Activated CD8-positive, alpha-beta memory T cell treated with anti-CD3 and anti-CD28 coated beads, Interleukin-2, amount 50 U/mL, for 48 hours (primary cell): ENCODE data around the gene GLDC.
"Not testable (repeated sequence)": the region's sequence is repeated elsewhere in the genome, so short reads cannot be mapped to it uniquely, and the experiment has no call there.

Experiments used
- DNase-seq: peaks from one replicate; pipeline ENCODE4 v3.0.0-alpha.2; 2020

GLDC gene

DNA sequence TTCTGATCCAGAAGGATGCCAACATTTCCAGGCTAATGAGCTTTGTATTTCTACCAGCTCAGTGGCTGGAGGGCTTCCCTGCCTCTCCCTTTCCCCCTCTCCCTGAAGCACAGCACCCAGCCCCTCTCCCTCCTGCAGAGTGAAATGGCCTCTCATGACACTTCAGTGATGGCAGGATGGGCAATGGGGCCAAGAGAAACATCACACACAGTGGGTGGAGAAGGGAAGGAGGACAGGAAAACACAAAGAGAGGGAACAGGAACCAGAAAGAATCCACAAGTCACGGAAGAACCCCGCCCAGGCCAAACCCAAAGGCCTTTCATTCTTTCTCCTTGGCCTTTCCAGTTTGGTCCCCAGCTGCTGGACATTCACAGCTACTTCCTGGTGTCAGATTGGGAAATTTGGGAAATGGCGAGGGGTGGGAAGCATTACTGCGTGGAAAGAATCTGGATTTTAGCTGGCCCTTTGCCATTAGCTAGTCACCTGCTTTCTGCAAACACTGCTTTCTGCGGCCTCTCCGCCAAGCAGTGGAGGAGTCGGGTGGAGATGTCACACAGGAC is 82.6 kb downstream of the GLDC start:
- DNase-seq = no peak

GRCh38 chr9:6562201-6562600 is 83.3 kb downstream of the GLDC start:
- DNase-seq = no peak

DNA sequence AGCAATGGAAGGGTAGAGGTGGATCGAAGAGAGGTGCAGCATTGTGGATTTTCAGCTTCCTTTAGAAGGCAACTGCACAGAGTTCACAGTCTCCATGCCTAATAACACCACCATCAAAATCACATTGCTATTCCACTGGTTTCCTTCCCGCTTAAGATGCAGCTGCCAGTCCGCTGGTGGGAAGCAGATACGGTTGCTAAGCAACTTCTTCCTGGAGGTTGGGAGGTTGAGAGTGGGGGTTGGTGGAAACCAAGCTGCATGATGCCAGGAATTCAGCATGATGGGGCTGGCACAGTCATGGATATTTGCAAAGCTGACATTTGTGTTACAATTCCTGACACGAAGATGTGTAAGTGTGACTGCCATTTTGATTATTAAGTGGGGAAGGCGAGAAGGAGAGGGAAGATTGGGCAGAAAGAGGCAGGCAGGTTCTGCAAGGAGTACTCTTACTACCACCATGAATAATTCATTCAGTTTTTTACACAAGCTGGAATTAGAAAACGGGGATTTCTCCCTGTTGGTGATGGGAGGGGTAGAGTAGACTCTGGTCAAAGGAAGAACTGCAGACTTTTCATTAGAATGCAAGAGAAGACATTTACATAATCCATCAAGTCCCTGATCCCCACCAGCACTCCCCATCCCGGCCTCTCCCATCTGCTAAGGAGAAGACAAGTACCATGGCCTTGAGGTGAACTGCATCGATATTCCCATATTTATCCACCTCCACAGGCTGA is 87.5 kb downstream of the GLDC start:
- DNase-seq = no peak

DNA sequence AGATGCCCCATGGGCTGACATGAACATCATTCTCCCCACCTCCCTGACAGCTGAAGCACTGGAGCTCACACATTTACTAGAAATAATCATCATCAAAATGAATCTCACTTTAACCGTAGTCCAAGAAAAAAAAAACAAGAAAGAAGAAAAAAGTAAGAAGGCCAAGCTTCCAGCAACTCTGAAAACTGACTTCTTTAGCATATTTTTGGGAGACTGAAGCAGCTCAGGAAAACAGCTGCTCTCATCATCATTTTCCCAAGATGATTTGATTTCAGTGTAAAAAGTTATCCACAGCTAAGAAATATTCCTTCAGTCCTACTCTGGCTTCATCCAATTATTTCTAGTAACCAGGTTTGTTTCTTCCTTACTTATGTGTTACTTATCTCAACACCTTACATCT is 91.7 kb downstream of the GLDC start:
- no peak for DNase-seq

DNA sequence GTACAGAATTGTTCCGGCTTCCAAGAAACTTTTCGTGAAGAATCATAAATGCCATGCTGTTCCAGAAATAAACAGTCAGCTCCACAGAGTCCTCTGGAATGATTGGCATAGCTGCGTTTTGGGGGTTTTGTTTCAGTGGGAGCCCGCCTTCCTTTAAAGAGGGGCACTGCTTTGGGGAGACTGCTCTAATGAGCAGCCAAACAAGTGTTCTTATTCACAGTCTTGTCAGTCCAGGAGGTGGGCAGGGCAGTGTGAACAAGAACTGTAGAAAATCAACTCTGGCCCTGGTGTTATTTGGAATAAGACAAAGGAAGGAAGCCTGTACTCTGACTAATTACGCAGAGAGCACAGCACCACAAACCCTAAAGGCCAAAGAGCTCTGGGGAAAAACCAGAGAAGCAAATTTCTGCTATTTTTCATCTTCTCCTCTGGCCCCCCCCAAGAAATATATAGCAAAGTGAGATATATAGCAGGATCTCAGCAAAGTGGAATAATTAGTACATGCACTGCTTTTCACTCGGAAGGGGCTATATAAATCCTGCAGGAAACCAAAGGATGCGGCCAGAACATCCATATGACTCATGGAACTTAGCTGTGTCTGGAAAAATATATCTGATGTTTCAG is 92.9 kb downstream of the GLDC start:
- no peak for DNase-seq

GRCh38 chr9:6552033-6552432 is 93.5 kb downstream of the GLDC start:
- no peak for DNase-seq

- DNase-seq = no peak
Measured at GRCh38 chr9:6551136-6551535, 94.4 kb downstream of the GLDC start.

DNA sequence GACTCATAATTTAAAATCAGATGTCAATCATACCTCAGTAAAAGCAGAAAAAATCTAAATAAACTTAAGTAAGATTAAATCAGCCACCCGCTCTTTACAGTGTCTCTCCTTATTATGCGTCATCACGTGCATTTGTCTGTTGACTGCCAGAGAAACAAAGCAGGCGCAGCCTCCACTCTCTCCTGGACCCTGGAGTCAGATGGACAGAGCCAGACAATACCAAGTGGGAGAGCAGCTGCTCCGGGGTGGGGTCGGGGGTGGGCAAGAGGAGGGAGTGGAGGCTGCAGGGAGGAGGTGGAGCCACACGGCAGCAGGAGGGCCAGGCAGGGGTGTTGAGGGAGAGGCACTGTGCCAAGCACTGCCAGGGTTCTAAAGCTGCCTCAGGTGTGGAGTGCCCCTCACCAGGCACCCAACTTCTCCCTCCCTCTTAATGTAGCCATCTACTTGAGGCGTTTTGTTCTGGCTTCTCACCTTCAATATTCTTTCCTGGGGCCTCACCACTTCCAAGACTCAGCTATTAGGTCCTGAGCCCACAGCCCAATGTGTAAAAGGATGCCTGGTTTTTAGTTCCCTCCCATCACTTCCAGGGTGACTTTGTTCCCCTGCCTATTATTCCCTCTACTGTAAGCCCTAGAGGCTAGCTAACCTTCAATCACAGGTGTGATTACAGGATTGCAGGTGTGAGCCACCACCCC is 96.3 kb downstream of the GLDC start:
- no peak for DNase-seq

DNA sequence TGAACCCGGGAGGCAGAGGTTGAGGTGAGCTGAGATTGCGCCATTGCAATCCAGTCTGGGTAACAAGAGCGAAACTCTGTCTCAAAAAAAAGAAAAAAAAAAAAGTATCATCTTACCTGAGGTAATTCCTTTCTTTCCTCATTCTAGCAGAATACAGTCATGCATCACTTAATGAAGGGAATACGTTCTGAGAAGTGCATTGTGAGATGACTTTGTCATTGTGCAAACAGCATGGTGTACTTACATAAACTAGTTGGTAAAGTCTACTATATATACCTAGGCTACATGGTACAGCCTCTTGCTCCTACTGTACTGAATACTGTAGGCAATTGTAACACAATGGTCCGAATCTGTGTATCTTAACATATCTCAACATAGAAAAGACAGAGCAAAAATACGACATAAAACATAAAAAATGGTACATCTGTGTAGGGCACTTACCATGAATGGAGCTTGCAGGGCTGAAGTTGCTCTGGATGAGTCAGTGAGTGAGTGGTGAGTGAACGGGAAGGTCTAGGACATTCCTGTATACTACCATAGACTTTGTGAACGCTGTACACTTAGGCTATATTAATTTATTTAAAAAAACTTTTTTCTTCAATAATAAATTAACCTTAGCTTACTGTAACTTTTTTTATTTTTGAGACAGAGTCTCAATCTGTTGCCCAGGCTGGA is 100.4 kb downstream of the GLDC start:
- no peak for DNase-seq

- DNase-seq = no peak
Measured at GRCh38 chr9:6543204-6543603, 102.3 kb downstream of the GLDC start.

DNA sequence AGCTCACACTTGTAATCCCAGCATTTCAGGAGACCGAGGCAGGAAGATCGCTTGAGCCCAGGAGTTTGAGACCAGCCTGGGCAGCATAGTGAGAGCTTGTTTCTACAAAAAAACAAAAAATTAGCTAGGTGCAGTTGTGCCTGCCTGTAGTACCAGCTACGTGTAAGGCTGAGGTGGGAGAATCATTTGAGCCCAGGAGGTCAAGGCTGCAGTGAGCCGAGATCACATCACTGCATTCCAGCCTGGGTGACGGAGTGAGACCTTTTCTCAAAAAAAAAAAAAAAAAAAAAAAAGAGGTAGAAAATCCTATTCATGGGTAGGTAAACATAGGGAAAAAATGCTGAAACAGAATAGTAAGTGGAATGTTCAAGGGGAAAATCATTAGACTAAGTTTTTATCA is 102.9 kb downstream of the GLDC start:
- not testable (repeated sequence) for DNase-seq

DNA sequence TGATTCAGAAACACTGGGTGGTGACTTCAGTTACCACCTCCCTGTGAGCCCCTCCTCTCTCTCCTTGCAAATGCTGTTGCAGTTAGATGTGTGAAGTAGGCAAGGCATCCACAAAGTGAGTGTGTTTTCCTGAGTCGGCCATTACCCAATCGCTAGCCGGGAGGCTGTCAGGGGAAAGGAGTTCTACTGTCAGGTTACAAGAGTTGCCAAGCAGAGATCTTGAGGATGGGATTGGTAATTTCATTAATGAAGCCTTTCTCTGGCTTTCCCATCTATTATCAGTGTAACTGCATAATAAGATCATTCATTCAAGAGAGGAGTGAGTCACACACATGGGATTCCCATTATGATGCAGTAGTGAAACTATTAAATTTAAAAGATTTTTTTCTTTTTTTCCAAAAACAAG is 106.9 kb downstream of the GLDC start:
- DNase-seq = no peak

- DNase-seq = no peak
Measured at GRCh38 chr9:6535594-6535993, 109.9 kb downstream of the GLDC start.

- DNase-seq = no peak
Measured at GRCh38 chr9:6525326-6526045, 120.0 kb downstream of the GLDC start.

DNA sequence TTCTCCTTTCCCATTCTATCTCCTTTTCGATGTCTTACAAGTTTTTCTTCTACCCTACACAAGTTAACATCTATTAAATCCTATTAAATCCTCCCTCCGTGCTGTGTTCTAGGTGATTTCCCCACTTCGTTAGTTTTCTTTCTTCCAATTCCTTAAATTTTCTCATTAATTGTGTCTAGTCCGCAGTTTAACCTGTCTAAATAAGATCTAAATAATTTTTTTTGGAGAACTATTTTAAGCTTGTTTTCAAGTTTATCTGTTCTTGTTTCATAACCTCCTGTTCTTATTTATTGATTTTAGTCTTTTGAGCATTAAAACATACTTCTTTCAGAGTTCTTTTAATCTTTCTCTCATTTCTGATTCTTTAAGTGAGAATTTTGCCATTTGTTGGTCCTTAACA is 123.3 kb downstream of the GLDC start:
- DNase-seq = no peak

DNA sequence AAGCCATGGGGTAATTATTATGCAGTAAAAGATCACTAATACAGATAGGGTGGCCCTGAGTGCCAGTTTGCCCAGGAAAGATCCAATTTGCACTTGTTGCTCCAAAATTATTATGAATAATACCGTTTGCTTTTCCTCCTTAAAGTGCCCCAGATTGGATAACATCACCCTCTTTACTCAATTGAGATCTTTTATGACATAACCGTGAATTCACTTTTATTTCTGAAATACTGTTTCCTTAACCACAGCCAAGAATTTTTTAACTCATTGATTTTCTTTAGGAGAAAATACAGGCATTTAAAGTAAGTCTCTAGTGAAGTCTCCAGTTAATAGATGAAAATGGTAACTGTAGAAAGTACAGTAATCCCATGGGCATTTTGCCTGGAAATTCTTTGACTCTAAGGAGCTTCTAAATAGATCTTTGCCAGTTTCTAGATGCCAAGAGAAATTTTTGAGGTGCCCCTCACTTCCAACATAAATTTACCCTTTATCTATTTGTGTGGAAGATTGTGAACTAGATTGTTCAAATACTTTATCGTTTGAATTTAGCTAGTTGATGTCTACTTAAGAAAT is 133.4 kb downstream of the GLDC start:
- DNase-seq = no peak

GRCh38 chr9:6506571-6506970 is 139.0 kb downstream of the GLDC start:
- DNase-seq = no peak

DNA sequence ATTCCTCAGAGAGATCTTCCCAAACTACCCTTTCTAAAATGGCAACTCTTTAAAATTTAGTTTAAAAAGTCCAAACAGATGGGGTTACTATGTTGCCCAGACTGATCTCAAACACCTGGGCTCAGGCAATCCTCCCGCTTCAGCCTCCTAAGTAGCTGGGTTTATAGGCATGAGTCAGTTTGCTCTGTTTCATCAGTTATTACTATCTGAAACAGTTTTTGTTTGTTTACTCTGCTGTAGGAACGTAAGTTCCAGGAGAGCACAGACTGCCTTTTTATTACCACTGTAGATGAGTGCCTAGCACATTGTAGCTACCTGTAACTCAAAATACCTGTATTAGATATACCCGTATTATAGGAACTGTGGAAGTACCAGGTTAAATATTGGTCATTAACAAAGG is 143.1 kb downstream of the GLDC start:
- DNase-seq = no peak

DNA sequence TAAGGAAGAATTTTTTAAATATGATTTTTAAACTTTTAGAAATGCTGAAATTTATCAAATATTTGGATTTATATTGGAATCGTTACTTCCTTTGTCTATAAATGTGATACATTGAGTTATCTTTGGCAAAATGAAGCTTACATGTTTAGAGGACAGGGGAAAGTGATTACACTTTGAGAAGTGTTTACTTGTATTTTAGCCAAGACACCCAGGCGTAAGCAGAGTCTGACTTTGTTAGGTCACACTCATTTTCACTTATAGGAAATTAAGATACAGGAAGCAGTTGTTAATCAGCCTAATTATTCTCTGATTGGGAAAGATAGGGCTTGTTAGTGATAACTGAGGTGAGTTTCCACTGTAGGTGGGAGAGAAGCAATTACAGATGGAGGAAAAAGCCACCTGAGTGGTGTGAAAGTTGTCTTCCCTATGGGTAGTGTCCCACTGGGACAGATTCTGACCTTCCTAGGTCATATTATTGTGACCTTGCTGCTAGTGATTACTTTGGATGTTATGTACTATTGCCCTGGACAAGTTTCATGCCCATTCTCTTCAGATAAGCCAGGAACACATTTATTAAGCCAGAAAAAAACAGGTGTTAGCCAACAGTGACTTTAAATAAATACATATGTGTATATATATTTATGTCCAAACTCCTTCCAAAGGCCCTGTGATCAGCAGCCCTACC is 143.9 kb downstream of the GLDC start:
- no peak for DNase-seq

GRCh38 chr9:6498982-6499381 is 146.5 kb downstream of the GLDC start:
- DNase-seq = no peak

- DNase-seq = no peak
Measured at GRCh38 chr9:6495466-6495865, 150.1 kb downstream of the GLDC start.

- DNase-seq = no peak
Measured at GRCh38 chr9:6490863-6491262, 154.7 kb downstream of the GLDC start.
